Testis (tissue), 3 donors: ENCODE measurements around the gene TESMIN. TPM values are rescaled to one million over a fixed set of nuclear protein-coding genes. Genes with fewer than 3 reads are reported as not detected.

ENCODE experiments used
- DNase-seq: peaks from one replicate; pipeline ENCODE4 v3.0.0-alpha.2; 2019
- H3K27ac ChIP-seq, 2 donors: fragments of 200-600 bp; sonication (generic); one replicate each; pipeline ENCODE4 v1.5.1; 2019
- H3K27me3 ChIP-seq: fragments of 200-600 bp; sonication (generic); one replicate; pipeline ENCODE4 v1.5.1; 2019
- H3K36me3 ChIP-seq: fragments of 200-600 bp; sonication (generic); one replicate; pipeline ENCODE4 v1.5.1; 2017; ENCODE audit warnings: low read depth; ENCODE audit errors: missing control alignments
- H3K4me1 ChIP-seq: fragments of 200-600 bp; sonication (generic); one replicate; pipeline ENCODE4 v1.5.1; 2019
- H3K4me3 ChIP-seq, 2 donors: fragments of 200-600 bp; sonication (generic); one replicate each; pipeline ENCODE4 v1.5.1; 2017 to 2019
- H3K9me3 ChIP-seq: fragments of 200-600 bp; sonication (generic); one replicate; pipeline ENCODE4 v1.5.1; 2017
- CTCF ChIP-seq, 3 experiments: fragments of 450-650 bp in 2 of 3; fragments of 200-600 bp in 1 of 3; sonication (generic) in 1 of 3; IDR thresholded peaks; one replicate each; pipeline ENCODE4 v1.5.1; 2016 to 2019; ENCODE audit warnings: antibody characterized with exemption in 3 of 3, mild to moderate bottlenecking in 2 of 3, moderate library complexity in 1 of 3
- POLR2A ChIP-seq: fragments of 450-650 bp; IDR thresholded peaks from one replicate; pipeline ENCODE4 v1.6.1; 2017; ENCODE audit warnings: antibody characterized with exemption, mild to moderate bottlenecking, moderate library complexity
- WGBS, 2 donors: methylation state at CpG; one replicate each; pipeline ENCODE4 v1.1.5; 2018; 5-methylcytosine and 5-hydroxymethylcytosine counted together
- intact Hi-C: fragments of 100-400 bp; cut with DNase I; formaldehyde crosslinking; loops from one replicate; pipeline ENCODE4 v1.15.1; 2023; ENCODE audit warnings: low total_unique reads
- polyA plus RNA-seq: library from polyadenylated mRNA; stranded (reverse); fragments of 350-450 nt; fragmentation: Illumina TruSeq; extraction: RNeasy Lipid Tissue Mini Kit (QIAGEN cat#74804); gene quantifications from one replicate; pipeline ENCODE4 v1.2.3, GENCODE V29; 2014; ENCODE audit warnings: low read depth, low replicate concordance; ENCODE audit not compliant: insufficient read depth
- total RNA-seq, 2 donors: library from RNA; depleted of rRNA; stranded (reverse); fragments of >200 nt; gene quantifications; one replicate each; pipeline ENCODE4 v1.2.3, GENCODE V29; 2016

Gene TESMIN
- total and polyA plus RNA-seq, 3 donors from 2014 or later, result 60.4 to 127 (median 72.2) TPM

GRCh38 chr11:68667511-68668500 is 83.5 kb downstream of the TESMIN start:
- no peaks in the 10 kb centered on the region for H3K36me3 ChIP-seq
- WGBS, 2 donors, result 79 to 86% methylated on average over 21 of the region's 21 CpGs
- intact Hi-C loops, result no loop called here

GRCh38 chr11:68666849-68667248 is 84.5 kb downstream of the TESMIN start:
- Histone ChIP-seq H3K36me3 (no peaks in the 10 kb centered on the region), H3K27ac (no peak overlapping the region), H3K9me3 (no peaks in the 10 kb centered on the region), H3K27me3 (no peaks in the 10 kb centered on the region), H3K4me3 (no peak overlapping the region), H3K4me1 (no peaks in the 10 kb centered on the region)
- 55 to 66% methylated on average over 10 to 12 of the region's 15 CpGs for WGBS, 2 donors
- no peak for DNase-seq
- intact Hi-C loops, result no loop called here
- TF ChIP-seq CTCF (IDR thresholded peaks at IDR 0.05) (no peak), POLR2A (no peak)

More at GRCh38 chr11:68667511-68668500, 83.5 kb downstream of the TESMIN start:
- H3K4me3 ChIP-seq, result no peak overlapping the region
- TF ChIP-seq POLR2A (no peak), CTCF (IDR thresholded peaks at IDR 0.05) (no peak)
- H3K4me1 ChIP-seq, result no peaks in the 10 kb centered on the region
- no peak for DNase-seq
- H3K27ac ChIP-seq, result no peak overlapping the region
- no peaks in the 10 kb centered on the region for H3K9me3 ChIP-seq
- no peaks in the 10 kb centered on the region for H3K27me3 ChIP-seq

- Histone ChIP-seq H3K9me3 (no peaks in the 10 kb centered on the region), H3K27me3 (no peaks in the 10 kb centered on the region), H3K27ac (no peak overlapping the region), H3K4me1 (no peaks in the 10 kb centered on the region), H3K36me3 (no peaks in the 10 kb centered on the region), H3K4me3 (no peak overlapping the region)
- WGBS, 2 donors, result 84 to 91% methylated on average over 16 of the region's 16 CpGs
- DNase-seq, result no peak
- intact Hi-C loops, result no loop called here
- TF ChIP-seq POLR2A, result no peak
- no peak for TF ChIP-seq CTCF (IDR thresholded peaks at IDR 0.05)
Observed at GRCh38 chr11:68665436-68665835, 85.9 kb downstream of the TESMIN start.

GRCh38 chr11:68664906-68665305 is 86.4 kb downstream of the TESMIN start:
- WGBS, 2 donors, result 80 to 86% methylated on average over 2 to 7 of the region's 7 CpGs
- Histone ChIP-seq H3K36me3 (no peaks in the 10 kb centered on the region), H3K4me3 (no peak overlapping the region), H3K27me3 (no peaks in the 10 kb centered on the region), H3K27ac (no peak overlapping the region), H3K4me1 (no peaks in the 10 kb centered on the region), H3K9me3 (no peaks in the 10 kb centered on the region)
- intact Hi-C loops, result no loop called here
- TF ChIP-seq POLR2A, result no peak
- TF ChIP-seq CTCF (IDR thresholded peaks at IDR 0.05), result no peak
- DNase-seq, result no peak
